Endothelial cell of umbilical vein (primary cell): Measurements from ENCODE around the gene NTN1.

ENCODE experiments used
- CTCF ChIP-seq, 2 donors: IDR thresholded peaks; 1 replicate in 1 of 2; 2 replicates in 1 of 2; pipeline ENCODE4 v1.5.1; 2011; ENCODE audit warnings: low read length in 2 of 2, mild to moderate bottlenecking in 2 of 2, moderate library complexity in 2 of 2, control low read depth in 1 of 2, inconsistent platforms in 1 of 2, low read depth in 1 of 2; ENCODE audit not compliant: insufficient read depth in 1 of 2; ENCODE audit errors: extremely low read depth in 1 of 2
- MYC ChIP-seq: IDR thresholded peaks from one replicate; pipeline ENCODE4 v1.6.1; 2011; ENCODE audit warnings: mild to moderate bottlenecking, low read depth, low read length
- POLR2AphosphoS5 ChIP-seq: IDR thresholded peaks from 2 replicates; pipeline ENCODE4 v1.6.1; 2012; ENCODE audit warnings: low read depth, mild to moderate bottlenecking, control low read depth, low read length, moderate library complexity; ENCODE audit not compliant: insufficient read depth

GRCh38 chr17:9105068-9105868 lies 84.0 kb downstream of the NTN1 start:
- TF ChIP-seq CTCF (IDR thresholded peaks at IDR 0.05; ENCODE audit: extremely low read depth in 1 of 2, insufficient read depth in 1 of 2, low read depth in 1 of 2, low read length in 2 of 2): no peak
- TF ChIP-seq MYC: no peak
- TF ChIP-seq POLR2AphosphoS5: no peak
